Left hindlimb (tissue), 1 donor: ENCODE results near the gene ACR.

ENCODE experiments used
- DNase-seq: peaks from one replicate; pipeline ENCODE4 v3.0.0-alpha.2; 2018

Gene ACR

GRCh38 chr22:50717709-50718351, 20.2 kb upstream of the ACR start:
- no peak for DNase-seq

GRCh38 chr22:50718352-50718709, 19.7 kb upstream of the ACR start:
- no peak for DNase-seq

GRCh38 chr22:50719814-50720300, 18.1 kb upstream of the ACR start:
- DNase-seq: no peak

- no peak for DNase-seq
These were observed 17.4 kb upstream of the ACR start for GRCh38 chr22:50720301-50721256.

- no peak for DNase-seq
These were observed 16.7 kb upstream of the ACR start for GRCh38 chr22:50721257-50721844.

GRCh38 chr22:50722048-50722701, 15.8 kb upstream of the ACR start:
- no peak for DNase-seq

GRCh38 chr22:50722716-50723428, 15.1 kb upstream of the ACR start:
- no peak for DNase-seq

GRCh38 chr22:50723991-50724390, 14.0 kb upstream of the ACR start:
- no peak for DNase-seq

GRCh38 chr22:50724616-50725015, 13.4 kb upstream of the ACR start:
- DNase-seq: no peak

- DNase-seq: no peak
These were observed 12.4 kb upstream of the ACR start for GRCh38 chr22:50725597-50725996.

GRCh38 chr22:50726643-50727340, 11.2 kb upstream of the ACR start:
- DNase-seq: no peak

- DNase-seq: no peak
These were observed 10.1 kb upstream of the ACR start for GRCh38 chr22:50727678-50728522.

- no peak for DNase-seq
These were observed 9.5 kb upstream of the ACR start for GRCh38 chr22:50728523-50728931.

- no peak for DNase-seq
These were observed 8.5 kb upstream of the ACR start for GRCh38 chr22:50729391-50730012.

- no peak for DNase-seq
These were observed 7.8 kb upstream of the ACR start for GRCh38 chr22:50730013-50730891.

- DNase-seq: no peak
These were observed 6.9 kb upstream of the ACR start for GRCh38 chr22:50730941-50731661.

- DNase-seq: no peak
These were observed 6.0 kb upstream of the ACR start for GRCh38 chr22:50731811-50732624.

- DNase-seq: no peak
These were observed 5.3 kb upstream of the ACR start for GRCh38 chr22:50732681-50733080.
